ENCODE measurements around the gene CXorf51B.
"Not testable (repeated sequence)": the region's sequence is repeated elsewhere in the genome, so short reads cannot be mapped to it uniquely, and the experiment has no call there.

Gene CXorf51B

DNA sequence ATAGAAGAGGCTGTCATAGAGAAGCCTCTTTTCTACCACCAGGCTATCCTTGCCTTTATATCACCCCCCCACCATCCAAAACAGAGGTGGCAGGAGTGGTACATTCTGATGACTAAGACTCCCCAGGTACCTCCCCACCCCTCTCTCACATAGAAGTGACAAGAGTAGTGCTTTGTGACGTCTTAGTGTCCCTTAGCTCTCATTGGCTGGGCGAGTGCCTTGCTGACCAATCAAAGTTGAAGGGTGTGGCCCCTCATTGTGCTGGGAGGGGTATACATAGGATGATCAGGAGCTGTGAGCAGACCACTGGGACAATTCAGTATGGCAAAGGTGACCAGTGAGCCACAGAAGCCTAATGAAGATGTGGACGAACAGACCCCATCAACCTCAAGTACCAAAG lies at the start of gene CXorf51B:
Gene CXorf51B, plus strand, starts transcription at position 301 of the 400 bp plus-strand sequence. Its CDS starts 21 bp downstream, at position 322.
- H3K4me1 Mint-ChIP-seq; H3K36me3 Mint-ChIP-seq (ENCODE audit: low read depth); ATAC-seq; H3K4me3 Mint-ChIP-seq; DNase-seq; H3K27ac Mint-ChIP-seq; H3K9me3 Mint-ChIP-seq; H3K27me3 Mint-ChIP-seq: not testable (repeated sequence)

GRCh38 chrX:146814644-146815043 lies 5.1 kb downstream of the CXorf51B start, which contains the start of gene CXorf51A:
Gene CXorf51A, minus strand, starts transcription at chrX:146814744. Its CDS starts 21 bp downstream, at chrX:146814723.
- ATAC-seq; H3K27ac Mint-ChIP-seq; H3K4me1 Mint-ChIP-seq; DNase-seq; H3K4me3 Mint-ChIP-seq; H3K27me3 Mint-ChIP-seq; H3K36me3 Mint-ChIP-seq (ENCODE audit: low read depth); H3K9me3 Mint-ChIP-seq: not testable (repeated sequence)

- no peaks in the 10 kb centered on the region for H3K27me3 Mint-ChIP-seq
- no peaks in the 10 kb centered on the region for H3K36me3 Mint-ChIP-seq (ENCODE audit: low read depth)
- ATAC-seq (no peak), DNase-seq (no peak)
- no peak overlapping the region for H3K4me3 Mint-ChIP-seq
- H3K4me1 Mint-ChIP-seq = no peaks in the 10 kb centered on the region
- no peaks in the 10 kb centered on the region for H3K9me3 Mint-ChIP-seq
- no peak overlapping the region for H3K27ac Mint-ChIP-seq
These were observed 22.4 kb downstream of the CXorf51B start for GRCh38 chrX:146831994-146832393.

DNA sequence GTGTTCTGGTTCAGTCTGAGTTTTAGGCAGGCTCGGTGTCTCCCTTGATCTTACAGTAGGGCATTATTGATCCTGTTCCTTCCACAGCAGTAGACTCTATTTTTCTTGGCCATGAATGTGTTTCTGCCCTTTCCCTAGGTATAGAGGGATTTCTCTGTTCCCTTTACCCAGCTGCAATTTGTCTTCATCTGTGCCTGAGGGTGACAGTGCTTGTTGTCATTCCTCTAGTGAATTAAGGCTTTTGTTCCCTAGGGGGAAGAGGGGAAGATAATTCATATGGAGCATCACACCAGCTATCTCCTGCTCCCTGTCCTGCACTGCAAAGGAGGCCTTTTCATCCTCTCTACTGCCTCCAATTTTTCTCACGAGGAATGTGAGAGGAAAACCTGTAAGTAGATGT lies 44.7 kb downstream of the CXorf51B start:
- Mint-ChIP-seq H3K27ac (no peak overlapping the region), H3K27me3 (no peaks in the 10 kb centered on the region), H3K4me1 (no peaks in the 10 kb centered on the region), H3K9me3 (peaks cover 4% of the 10 kb centered on the region), H3K4me3 (no peak overlapping the region), H3K36me3 (ENCODE audit: low read depth) (no peaks in the 10 kb centered on the region)
- DNase-seq = no peak
- no peak for ATAC-seq

Data from activated naive CD8-positive, alpha-beta T cell treated with anti-CD3 and anti-CD28 coated beads, Interleukin-2, amount 50 U/mL, for 24 hours (primary cell).